HG03432 (cell line): ENCODE data around the gene TAP2.
"Not testable (repeated sequence)": the region's sequence is repeated elsewhere in the genome, so short reads cannot be mapped to it uniquely, and the experiment has no call there.

ENCODE experiments used
- ATAC-seq: cut with Tn5 transposase; IDR thresholded peaks from one replicate; pipeline ENCODE4 v1.9.1; 2021; ENCODE audit warnings: mild to moderate bottlenecking, moderate library complexity; ENCODE audit not compliant: unreplicated experiment

The TAP2 gene

GRCh38 chr6:32836873-32837272 is 1.7 kb downstream of the TAP2 start:
- no peak for ATAC-seq

GRCh38 chr6:32835167-32835893 is 3.2 kb downstream of the TAP2 start:
- ATAC-seq: no peak

DNA sequence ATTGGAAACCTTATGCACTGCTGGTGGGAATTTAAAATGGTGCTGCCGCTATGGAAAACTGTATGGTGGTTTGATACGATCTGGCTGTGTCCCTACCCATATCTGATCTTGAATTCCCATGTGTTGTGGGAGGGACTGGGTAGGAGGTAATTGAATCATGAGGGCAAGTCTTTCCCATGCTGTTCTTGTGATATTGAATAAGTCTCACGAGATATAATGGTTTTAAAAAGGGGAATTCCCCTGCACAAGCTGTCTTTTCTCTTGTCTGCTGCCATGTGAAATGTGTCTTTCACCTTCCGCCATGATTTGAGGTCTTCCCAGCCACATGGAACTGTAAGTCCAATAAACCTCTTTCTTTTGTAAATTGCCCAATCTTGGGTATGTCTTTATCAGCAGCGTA is 4.9 kb downstream of the TAP2 start:
- ATAC-seq: no peak

DNA sequence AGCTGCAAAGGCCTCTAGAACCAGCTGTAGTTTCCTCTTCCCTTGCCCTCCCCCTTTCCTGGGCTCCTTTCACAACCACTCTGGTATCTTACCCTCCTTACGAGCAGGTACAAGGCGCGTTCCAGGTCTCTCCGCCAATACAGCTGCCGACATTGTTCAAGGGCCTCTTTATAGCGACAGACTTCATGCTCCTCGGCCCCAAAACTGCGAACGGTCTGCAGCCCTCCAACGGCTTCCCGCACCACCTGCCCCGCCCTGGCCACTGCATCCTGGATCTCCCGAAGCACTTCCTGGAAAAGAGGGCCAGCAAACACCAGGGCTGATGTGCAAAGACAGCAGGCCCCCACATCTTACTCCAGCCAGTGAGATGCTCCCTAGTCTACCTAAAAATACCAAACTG is 6.0 kb downstream of the TAP2 start:
- ATAC-seq: no peak

GRCh38 chr6:32830936-32831335 is 7.6 kb downstream of the TAP2 start:
- ATAC-seq: no peak

GRCh38 chr6:32830017-32830416 is 8.5 kb downstream of the TAP2 start:
- no peak for ATAC-seq

- no peak for ATAC-seq
These were observed 9.0 kb downstream of the TAP2 start for GRCh38 chr6:32829495-32829894.

DNA sequence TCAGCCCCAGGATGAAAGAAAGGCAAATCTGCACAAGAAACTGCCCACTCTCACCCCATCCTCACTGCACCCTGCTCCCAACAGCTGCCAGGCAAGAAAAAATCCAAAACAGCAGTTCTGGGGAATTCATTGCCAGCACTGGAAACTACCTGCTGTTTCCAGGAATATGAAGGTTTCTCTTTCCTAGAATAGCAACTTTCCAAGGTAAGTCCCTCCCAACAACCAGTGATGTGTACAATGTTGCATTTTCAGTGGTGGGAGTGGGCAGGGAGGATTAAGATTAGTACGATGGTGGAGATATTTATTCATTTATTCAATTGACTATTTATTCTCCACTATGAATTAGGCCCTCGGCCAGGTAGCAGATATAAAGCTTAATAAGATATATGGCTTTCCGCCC is 11.5 kb downstream of the TAP2 start:
- no peak for ATAC-seq

DNA sequence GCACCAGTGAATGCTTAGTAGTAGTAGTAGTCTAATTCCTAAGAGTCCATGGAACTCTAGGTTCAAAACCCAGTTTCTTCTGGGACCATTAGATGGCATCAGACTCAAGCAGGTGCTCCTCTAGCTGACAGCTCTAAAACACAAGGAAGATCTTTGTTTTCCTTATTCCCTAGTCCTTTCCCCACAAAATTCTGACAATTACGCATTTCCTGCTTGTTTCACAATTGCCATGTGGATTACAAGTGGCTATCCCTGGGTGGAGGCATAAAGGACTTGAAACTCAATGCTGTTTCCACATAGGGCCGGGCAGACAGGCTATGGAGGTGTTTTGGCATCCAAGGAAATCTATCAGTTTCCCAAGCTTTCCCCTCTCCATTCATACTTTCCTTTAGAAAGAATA is 12.6 kb downstream of the TAP2 start:
- no peak for ATAC-seq

- no peak for ATAC-seq
These were observed 18.8 kb downstream of the TAP2 start for GRCh38 chr6:32819729-32820128.

- ATAC-seq: no peak
These were observed 19.7 kb downstream of the TAP2 start for GRCh38 chr6:32818867-32819266.

GRCh38 chr6:32816746-32817204 is 21.8 kb downstream of the TAP2 start, which contains the start of gene HLA-DOB:
TSS of gene HLA-DOB (minus strand) at chr6:32817002. CDS start at chr6:32816951, 51 bp downstream.
- ATAC-seq: peak; percentile 60

- ATAC-seq: peak; percentile 48
These were observed 22.5 kb downstream of the TAP2 start for GRCh38 chr6:32815996-32816395.

DNA sequence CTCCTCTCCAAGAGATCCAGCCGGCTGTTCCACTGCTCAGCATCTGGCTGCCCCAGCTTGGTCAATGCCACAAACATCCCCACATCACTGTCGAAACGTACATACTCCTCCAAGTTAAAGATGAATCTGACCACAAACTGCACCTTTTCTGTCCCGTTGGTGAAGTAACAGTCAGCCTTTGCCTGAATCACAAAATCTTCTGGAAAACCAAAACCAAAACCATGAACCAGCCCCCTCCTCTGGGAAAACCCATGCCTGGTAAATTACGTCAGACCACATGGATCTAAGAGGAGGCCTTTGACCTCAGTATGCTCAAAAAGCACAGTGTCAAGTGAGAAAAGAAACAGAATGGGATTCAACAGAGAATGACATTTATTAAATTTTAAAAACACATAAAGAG is 23.4 kb downstream of the TAP2 start:
- ATAC-seq: no peak

GRCh38 chr6:32814145-32814544 is 24.4 kb downstream of the TAP2 start:
- no peak for ATAC-seq

DNA sequence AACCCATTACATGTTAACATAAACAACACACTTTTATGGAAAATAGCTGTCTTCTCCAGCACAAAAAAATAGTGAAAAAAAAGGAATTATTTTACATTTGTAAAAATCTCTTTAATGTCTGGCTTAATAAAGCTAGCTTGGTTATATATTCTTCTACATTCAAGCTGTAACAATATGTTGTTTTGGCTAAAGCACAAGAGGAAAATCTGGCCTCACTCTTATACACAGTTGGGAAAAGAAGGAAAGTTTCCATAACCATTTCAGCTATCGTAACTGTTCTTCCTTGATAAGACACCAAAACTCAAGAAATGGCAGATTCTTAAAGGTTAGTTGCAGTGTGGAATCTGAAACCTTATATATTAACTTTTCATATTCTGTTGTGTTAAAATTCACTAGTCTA is 29.4 kb downstream of the TAP2 start:
- ATAC-seq: no peak

DNA sequence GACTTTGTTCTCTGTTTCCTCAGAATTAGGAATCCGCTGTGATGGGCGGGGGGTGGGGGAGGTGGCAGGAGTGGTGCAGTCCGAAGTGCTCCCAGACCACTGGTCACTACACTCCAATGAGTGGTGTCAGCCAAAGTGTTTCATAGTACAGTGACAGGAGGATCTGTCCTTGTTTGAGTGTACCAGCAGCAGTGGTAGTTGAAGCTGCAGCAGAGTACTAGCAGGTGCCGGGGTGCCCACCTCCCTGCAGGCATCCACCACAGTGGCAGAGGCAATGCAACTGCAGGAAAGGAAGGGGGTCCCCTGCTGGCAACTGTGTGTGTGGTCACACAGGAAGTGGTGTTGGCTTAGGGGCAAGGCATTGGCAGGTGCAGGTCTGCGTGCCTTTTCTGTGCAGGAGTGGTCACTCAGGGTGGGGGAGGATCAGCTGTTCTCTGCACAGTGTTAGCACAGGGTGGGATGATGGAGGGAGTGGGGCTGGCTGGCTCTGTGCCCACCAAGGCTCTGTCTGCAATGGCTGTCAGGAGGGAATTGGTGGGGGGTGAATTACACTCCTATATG is 31.4 kb downstream of the TAP2 start:
- ATAC-seq: no peak

DNA sequence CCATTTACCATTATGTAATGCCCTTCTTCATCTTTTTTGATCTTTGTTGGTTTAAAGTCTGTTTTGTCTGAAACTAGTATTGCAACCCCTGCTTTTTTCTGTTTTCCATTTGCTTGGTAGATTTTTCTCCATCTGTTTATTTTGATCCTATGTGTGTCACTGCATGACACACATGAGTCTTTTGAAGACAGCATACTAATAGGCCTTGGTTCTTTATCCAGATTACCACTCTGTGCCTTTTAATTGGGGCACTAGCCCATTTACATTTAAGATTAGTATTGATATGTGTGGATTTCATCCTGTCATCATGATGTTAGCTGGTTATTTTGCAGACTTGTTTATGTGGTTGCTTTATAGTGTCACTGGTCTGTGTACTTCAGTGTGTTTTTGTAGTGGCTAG is 33.1 kb downstream of the TAP2 start:
- not testable (repeated sequence) for ATAC-seq

GRCh38 chr6:32803416-32803815 is 35.1 kb downstream of the TAP2 start:
- ATAC-seq: no peak

DNA sequence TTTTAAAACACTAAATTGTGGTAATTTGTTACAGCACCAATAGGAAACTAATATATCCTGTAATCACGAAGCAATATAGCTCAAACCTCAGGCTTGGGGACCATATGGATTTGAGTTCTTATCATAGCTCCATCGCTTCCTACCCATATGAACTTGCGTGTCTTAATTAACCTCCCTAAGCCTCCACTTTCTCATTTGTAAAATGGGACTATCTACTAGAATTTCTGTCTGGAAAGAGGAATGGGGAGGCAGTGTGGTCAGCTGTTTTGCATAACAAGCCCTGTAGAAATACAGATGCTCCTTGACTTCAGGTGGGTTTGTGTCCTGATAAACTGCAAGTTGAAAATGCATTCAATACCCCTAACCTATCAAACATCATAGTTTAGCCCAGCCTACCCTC is 38.8 kb downstream of the TAP2 start:
- ATAC-seq: no peak

- ATAC-seq: no peak
These were observed 39.4 kb downstream of the TAP2 start for GRCh38 chr6:32799168-32799567.

DNA sequence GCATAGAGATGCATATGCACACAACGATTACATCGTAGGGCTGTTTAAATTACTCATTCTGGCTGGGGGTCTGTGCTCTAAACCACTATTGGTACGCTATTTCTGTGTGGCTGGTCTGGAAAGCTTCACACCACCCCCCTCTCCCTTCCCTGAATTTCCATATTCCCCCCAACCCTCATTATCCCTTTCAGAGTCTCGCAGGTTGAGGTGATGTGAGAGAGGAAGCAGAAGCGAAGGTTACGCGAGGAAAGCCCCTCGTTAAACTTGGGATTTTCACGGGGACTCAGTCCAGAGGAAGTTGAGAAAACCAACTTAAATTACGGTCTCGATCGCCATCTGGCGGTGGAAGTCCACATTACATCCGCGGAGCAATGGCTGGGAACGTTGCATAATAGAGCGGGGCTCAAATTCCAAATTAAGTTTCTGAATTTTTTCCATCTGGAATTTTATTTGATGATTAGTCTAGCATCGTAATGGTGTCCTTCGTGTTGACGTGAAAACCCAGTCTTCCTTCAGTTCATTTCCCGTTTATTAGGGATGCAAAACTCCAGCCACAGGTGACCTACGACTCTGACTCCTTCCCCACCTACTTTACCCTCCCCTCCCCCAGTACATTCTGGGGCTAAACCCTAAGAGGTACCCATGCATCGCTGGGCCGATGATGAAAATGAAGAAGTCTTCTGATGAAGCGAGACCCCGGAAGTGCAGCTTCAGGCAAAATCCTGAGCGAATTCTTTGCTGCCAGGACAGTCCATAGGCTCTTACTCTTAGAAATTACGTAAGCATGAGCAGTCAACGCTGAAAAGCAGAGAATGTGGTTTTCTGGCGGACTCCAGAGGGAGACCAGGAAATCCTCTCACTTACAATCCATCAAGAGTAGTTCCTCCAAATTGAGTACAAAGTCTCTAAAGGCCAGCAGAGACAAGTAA is 41.4 kb downstream of the TAP2 start:
- no peak for ATAC-seq
